Progenitor cell of endocrine pancreas (in vitro differentiated cells): Measurements from ENCODE around the gene TFEC. TPM values are rescaled to one million over a fixed set of nuclear protein-coding genes. Genes with fewer than 3 reads are reported as not detected.

Experiments
- DNase-seq: peaks from one replicate; pipeline ENCODE4 v3.0.0; 2021; ENCODE audit warnings: low spot score; ENCODE audit not compliant: unreplicated experiment
- H3K27ac Mint-ChIP-seq: 2 replicates; pipeline ENCODE4 v1.8.0; 2021; ENCODE audit warnings: mild to moderate bottlenecking, moderate library complexity, mixed read lengths
- H3K27me3 Mint-ChIP-seq: 2 replicates; pipeline ENCODE4 v1.8.0; 2021; ENCODE audit warnings: mixed read lengths
- H3K36me3 Mint-ChIP-seq: 2 replicates; pipeline ENCODE4 v1.8.0; 2022; ENCODE audit warnings: mixed read lengths; ENCODE audit not compliant: insufficient read depth
- H3K4me1 Mint-ChIP-seq: 2 replicates; pipeline ENCODE4 v1.8.0; 2021; ENCODE audit warnings: low read depth, mixed read lengths
- H3K4me3 Mint-ChIP-seq: 2 replicates; pipeline ENCODE4 v1.8.0; 2021; ENCODE audit warnings: low read depth, mild to moderate bottlenecking, moderate library complexity, mixed read lengths
- H3K9me3 Mint-ChIP-seq: 2 replicates; pipeline ENCODE4 v1.8.0; 2021; ENCODE audit warnings: low read depth, mixed read lengths
- CTCF ChIP-seq: fragments of 200-600 bp; sonication (generic); IDR thresholded peaks from one replicate; pipeline ENCODE4 v1.5.0; 2021; ENCODE audit warnings: antibody characterized with exemption, mild to moderate bottlenecking; ENCODE audit not compliant: unreplicated experiment
- long read RNA-seq: library from polyadenylated mRNA; unstranded; transcript quantifications from one replicate; pipeline ENCODE4 v2.0.0, GENCODE V29; 2020
- total RNA-seq: library from RNA; stranded (reverse); gene quantifications from 2 replicates; pipeline ENCODE4 v1.2.1, GENCODE V29; 2021

The TFEC gene
- total RNA-seq = not detected in 2 replicates
- long read RNA-seq = 0 reads

GRCh38 chr7:116030651-116031276 is at the start of gene TFEC:
TFEC (minus strand) TSS chr7:116030763; CDS start chr7:115984441, 46,322 bp downstream.
- Mint-ChIP-seq H3K27ac (no peak within 1 kb of the TSS), H3K4me3 (no peak within 1 kb of the TSS), H3K27me3 (no peaks in the 10 kb centered on the region)

GRCh38 chr7:116075351-116076145 is 45.0 kb upstream of the TFEC start:
- no peak overlapping the region for H3K27ac Mint-ChIP-seq
- no peak for TF ChIP-seq CTCF
- peaks cover 25% of the 10 kb centered on the region for H3K9me3 Mint-ChIP-seq
- H3K36me3 Mint-ChIP-seq = no peaks in the 10 kb centered on the region
- no peaks in the 10 kb centered on the region for H3K4me1 Mint-ChIP-seq
- H3K27me3 Mint-ChIP-seq = no peaks in the 10 kb centered on the region
- DNase-seq = no peak
- H3K4me3 Mint-ChIP-seq = no peak overlapping the region

More at GRCh38 chr7:116030651-116031276, at the start of gene TFEC:
- Mint-ChIP-seq H3K9me3 (peaks cover 6% of the 10 kb centered on the region), H3K4me1 (peaks cover 3% of the 10 kb centered on the region), H3K36me3 (no peaks in the 10 kb centered on the region)
- no peak for TF ChIP-seq CTCF
- DNase-seq = no peak

DNA sequence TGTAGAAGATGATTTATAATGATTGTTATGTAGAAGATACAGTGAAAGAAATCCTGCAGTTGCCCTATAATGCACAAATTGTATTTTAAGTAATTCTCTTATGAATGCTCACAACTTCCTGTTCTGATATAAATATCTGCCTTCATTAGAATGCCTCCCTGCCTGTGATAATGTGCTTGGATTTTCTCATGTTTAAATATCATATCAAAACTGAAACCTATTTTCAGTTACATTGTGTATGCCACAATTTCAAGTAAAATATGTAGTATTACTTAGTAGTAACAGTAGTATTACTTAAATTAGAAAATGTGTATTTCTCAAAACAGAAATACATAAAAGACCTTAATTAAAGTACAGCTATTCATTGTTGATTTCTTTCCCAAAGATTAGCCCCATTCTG is 41.1 kb upstream of the TFEC start:
- no peaks in the 10 kb centered on the region for H3K36me3 Mint-ChIP-seq
- H3K9me3 Mint-ChIP-seq = no peaks in the 10 kb centered on the region
- DNase-seq = no peak
- H3K4me3 Mint-ChIP-seq = no peak overlapping the region
- no peak for TF ChIP-seq CTCF
- H3K27ac Mint-ChIP-seq = no peak overlapping the region
- H3K27me3 Mint-ChIP-seq = no peaks in the 10 kb centered on the region
- no peaks in the 10 kb centered on the region for H3K4me1 Mint-ChIP-seq

GRCh38 chr7:116064179-116064578 is 33.6 kb upstream of the TFEC start:
- Mint-ChIP-seq H3K36me3 (no peaks in the 10 kb centered on the region), H3K4me1 (no peaks in the 10 kb centered on the region), H3K4me3 (no peak overlapping the region), H3K9me3 (no peaks in the 10 kb centered on the region), H3K27ac (no peak overlapping the region), H3K27me3 (no peaks in the 10 kb centered on the region)
- DNase-seq = no peak
- no peak for TF ChIP-seq CTCF

DNA sequence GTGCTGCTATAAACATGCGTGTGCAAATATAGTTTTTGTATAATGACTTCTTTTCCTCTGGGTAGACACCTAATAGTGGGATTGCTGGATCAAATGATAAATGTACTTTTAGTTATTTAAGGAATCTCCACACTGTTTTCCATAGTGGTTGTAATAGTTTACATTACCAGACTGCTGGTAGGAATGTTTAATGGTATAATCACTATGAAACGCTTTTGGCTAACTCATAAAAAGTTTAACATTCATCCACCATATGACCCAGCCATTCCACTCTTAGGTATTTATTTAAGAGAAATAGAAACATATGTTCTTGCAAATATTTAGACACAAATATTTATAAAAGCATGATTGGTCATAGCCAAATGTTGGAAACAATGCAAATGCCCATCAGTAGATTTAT is 32.1 kb upstream of the TFEC start:
- H3K4me3 Mint-ChIP-seq = no peak overlapping the region
- H3K27me3 Mint-ChIP-seq = no peaks in the 10 kb centered on the region
- H3K36me3 Mint-ChIP-seq = no peaks in the 10 kb centered on the region
- no peak for DNase-seq
- no peak for TF ChIP-seq CTCF
- H3K27ac Mint-ChIP-seq = no peak overlapping the region
- no peaks in the 10 kb centered on the region for H3K4me1 Mint-ChIP-seq
- H3K9me3 Mint-ChIP-seq = no peaks in the 10 kb centered on the region
